Bone marrow (tissue), 2 donors: ENCODE results near the gene SUPT6H.

Experiments
- DNase-seq, 2 donors: peaks; one replicate each; lab custom pipeline; 2025; lab: John Stamatoyannopoulos, UW

SUPT6H gene

GRCh38 chr17:28750178-28751047, 88.4 kb downstream of the SUPT6H start:
- peak; percentile 59 to 82 for DNase-seq

GRCh38 chr17:28751600-28752366, 89.8 kb downstream of the SUPT6H start:
- no peak for DNase-seq
